ENCODE results near the gene TMIGD1.

Gene TMIGD1

DNA sequence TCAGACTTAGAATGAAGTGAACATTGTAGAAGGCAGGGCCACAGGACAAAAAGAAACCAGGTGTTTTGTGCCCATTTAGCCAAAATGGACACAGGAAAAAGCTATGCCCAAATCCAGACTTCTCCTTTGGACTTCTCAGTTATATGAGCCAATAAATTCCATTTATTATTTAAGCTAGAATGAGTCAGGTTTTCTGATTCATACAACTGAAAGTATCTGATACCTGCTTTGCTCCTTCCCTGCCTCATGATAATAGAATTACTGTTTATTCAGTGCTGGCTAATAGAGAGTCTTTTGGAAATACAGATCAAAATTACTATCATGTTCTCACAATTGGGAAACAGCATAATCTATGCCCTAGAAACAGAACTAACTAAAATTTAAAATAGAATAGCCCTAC, 36.1 kb upstream of the TMIGD1 start:
- no peak for DNase-seq (ENCODE audit: low read depth, low spot score)
- no peak overlapping the region for H3K4me3 ChIP-seq (ENCODE audit: low read depth, low read length)
- in situ Hi-C loops (cut with HindIII; ENCODE audit: low sequenced_read_pairs), result no loop called here
- TF ChIP-seq, protein P1, sequence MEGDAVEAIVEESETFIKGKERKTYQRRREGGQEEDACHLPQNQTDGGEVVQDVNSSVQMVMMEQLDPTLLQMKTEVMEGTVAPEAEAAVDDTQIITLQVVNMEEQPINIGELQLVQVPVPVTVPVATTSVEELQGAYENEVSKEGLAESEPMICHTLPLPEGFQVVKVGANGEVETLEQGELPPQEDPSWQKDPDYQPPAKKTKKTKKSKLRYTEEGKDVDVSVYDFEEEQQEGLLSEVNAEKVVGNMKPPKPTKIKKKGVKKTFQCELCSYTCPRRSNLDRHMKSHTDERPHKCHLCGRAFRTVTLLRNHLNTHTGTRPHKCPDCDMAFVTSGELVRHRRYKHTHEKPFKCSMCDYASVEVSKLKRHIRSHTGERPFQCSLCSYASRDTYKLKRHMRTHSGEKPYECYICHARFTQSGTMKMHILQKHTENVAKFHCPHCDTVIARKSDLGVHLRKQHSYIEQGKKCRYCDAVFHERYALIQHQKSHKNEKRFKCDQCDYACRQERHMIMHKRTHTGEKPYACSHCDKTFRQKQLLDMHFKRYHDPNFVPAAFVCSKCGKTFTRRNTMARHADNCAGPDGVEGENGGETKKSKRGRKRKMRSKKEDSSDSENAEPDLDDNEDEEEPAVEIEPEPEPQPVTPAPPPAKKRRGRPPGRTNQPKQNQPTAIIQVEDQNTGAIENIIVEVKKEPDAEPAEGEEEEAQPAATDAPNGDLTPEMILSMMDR (IDR thresholded peaks at IDR 0.05; ENCODE audit: low read depth, low read length), result no peak

DNA sequence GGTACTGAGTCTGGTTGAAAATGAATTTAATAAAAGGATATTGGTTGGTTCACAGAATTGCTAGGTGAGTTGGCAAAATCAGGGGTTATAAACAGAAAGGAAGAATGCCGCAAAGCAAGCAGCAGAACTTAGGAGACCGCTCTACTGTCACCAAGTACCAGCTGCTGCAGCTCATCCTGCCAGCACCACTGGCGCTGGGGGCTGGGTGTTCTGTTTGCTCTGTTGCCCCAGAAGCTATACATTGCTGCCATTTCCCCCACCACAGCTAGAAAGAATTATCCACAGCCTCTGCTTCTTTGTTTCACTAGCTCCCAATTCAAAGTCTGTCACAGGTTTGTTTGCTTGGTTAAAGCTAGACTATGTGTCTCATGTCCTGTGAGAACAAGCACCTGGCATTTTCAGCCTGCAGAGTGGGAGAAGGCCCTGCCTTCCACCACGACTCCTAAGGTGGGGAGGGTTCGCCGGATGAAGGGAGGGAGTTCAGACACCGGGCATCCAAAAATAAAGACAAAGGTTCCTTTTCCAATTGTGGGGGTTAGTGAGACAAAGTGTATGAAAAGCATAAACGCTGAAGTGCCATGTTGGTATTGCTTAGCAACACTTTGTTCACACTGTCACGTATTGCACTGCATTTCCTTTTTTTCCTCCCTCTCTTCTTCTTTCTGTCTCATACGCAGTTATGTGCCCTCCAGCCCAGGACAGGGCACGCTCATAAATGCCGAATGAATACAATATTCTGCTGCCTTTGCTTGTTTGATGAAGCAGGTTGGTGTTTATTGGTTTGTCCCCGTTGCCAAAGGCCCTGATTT, 35.3 kb upstream of the TMIGD1 start:
- DNase-seq (ENCODE audit: low read depth, low spot score), result no peak
- in situ Hi-C loops (cut with HindIII; ENCODE audit: low sequenced_read_pairs), result no loop called here
- TF ChIP-seq, protein P1 (IDR thresholded peaks at IDR 0.05; ENCODE audit: low read depth, low read length), result no peak
- no peak overlapping the region for H3K4me3 ChIP-seq (ENCODE audit: low read depth, low read length)

DNA sequence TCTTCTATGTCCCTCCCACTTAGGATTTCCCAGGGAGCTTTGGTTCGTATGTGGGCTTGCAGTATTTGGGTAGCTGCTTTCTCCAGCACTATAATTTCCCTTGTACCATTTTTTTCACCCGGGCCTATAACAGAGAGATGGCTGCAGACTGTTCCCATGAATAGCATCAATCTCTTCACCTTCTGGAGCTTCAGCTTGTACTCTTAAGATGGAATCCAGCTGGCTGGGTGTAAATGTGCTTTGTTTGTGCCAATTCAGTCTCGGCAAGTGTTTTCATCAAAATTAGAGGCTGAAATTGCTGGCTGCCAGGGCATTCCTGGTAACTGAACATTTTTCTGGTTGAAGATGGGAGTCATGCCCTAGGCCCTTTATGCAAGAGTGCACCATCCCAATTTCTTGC, 32.7 kb upstream of the TMIGD1 start:
- TF ChIP-seq, protein P1 (IDR thresholded peaks at IDR 0.05; ENCODE audit: low read depth, low read length), result no peak
- DNase-seq (ENCODE audit: low read depth, low spot score), result no peak
- no peak overlapping the region for H3K4me3 ChIP-seq (ENCODE audit: low read depth, low read length)
- in situ Hi-C loops (cut with HindIII; ENCODE audit: low sequenced_read_pairs), result no loop called here

DNA sequence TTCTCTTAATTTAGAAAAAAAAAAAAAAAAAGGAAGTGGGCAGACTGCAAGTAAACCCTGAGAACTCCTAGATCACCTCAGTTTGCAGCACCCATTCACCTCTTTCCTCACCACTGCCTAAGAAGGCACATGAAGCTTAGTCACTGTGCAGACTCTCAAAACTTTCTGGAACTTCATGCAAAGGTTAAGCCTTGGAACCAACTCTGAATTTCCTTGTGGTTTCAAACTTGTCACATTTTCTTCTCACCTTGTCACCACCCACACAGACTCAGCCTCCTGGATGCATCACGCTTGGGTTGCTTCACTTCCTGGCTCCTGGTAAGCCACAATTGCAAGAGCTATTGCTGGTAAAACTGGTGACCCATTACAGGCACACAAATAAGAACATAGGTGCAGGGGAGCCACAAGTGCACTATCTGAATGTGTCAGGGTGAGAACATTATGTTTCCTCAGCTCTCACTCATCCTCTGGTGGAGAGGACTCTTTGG, 29.9 kb upstream of the TMIGD1 start:
- no peak overlapping the region for H3K4me3 ChIP-seq (ENCODE audit: low read depth, low read length)
- in situ Hi-C loops (cut with HindIII; ENCODE audit: low sequenced_read_pairs), result no loop called here
- TF ChIP-seq, protein P1 (IDR thresholded peaks at IDR 0.05; ENCODE audit: low read depth, low read length), result no peak
- no peak for DNase-seq (ENCODE audit: low read depth, low spot score)

DNA sequence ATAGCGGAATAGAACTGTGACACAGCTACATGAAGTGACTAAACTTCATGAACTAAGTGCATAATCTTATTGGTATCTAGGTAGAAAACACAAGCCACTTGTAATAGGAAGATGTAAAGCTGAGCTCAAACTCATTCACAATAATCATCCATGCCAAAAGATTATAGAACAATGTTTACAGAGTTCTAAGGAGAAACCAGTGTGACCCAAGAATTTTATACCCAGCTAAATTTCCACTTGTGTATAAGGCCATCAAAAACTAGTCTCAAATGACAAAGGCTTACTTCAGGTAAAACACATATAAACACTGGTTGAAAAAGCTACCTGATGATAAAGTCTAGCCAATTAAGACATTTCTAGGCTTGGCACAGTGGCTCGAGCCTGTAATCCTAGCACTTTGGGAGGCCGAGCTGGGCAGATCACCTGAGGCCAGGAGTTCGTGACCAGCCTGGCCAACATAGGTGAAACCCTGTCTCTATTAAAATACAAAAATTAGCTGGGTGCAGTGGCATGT, 28.0 kb upstream of the TMIGD1 start:
- DNase-seq (ENCODE audit: low read depth, low spot score), result no peak
- in situ Hi-C loops (cut with HindIII; ENCODE audit: low sequenced_read_pairs), result no loop called here
- no peak overlapping the region for H3K4me3 ChIP-seq (ENCODE audit: low read depth, low read length)
- TF ChIP-seq, protein P1 (IDR thresholded peaks at IDR 0.05; ENCODE audit: low read depth, low read length), result no peak

DNA sequence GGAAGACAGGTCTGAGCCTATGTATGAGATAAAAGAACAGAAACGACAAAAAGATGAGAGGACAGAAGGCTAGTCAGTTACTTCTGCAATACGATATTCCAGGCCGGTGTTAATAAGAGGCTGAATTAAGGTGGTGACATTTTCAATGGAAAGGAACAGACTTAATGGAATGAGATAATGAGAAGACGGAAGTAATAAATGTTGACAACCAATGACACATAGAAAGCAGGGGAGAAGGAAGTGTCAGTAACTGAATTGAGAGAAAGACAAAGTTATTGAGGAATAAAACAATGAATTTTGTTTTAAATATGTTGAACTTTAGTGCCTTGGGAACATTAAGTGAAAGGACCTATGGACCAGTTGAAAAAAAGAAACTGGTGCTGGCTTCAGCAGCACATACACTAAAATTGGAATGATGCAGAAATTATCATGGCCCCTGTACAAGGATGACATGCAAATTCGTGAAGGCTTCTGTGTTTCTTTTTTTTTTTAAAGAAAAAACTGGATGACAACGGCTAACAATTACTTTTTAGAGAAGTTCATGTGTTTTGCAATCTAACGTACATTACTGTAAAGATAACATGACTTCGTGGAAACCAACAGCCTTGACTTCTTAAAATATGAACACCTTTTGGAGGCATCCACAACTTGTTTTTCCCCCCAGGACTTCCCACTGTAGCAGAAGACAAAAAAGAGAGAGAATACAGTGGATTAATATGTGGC, 26.4 kb upstream of the TMIGD1 start:
- H3K4me3 ChIP-seq (ENCODE audit: low read depth, low read length), result no peak overlapping the region
- TF ChIP-seq, protein P1 (IDR thresholded peaks at IDR 0.05; ENCODE audit: low read depth, low read length), result no peak
- DNase-seq (ENCODE audit: low read depth, low spot score), result no peak
- in situ Hi-C loops (cut with HindIII; ENCODE audit: low sequenced_read_pairs), result no loop called here
